Heart left ventricle (tissue), 13 donors: Measurements from ENCODE around the gene CTAGE15.
"Not testable (repeated sequence)": the region's sequence is repeated elsewhere in the genome, so short reads cannot be mapped to it uniquely, and the experiment has no call there.

ENCODE experiments used
- POLR2A ChIP-seq, 2 donors: fragments of 450-650 bp; IDR thresholded peaks; one replicate each; pipeline ENCODE4 v1.6.1; 2017; ENCODE audit warnings: antibody characterized with exemption in 2 of 2, mild to moderate bottlenecking in 2 of 2, moderate library complexity in 2 of 2
- TF ChIP-seq, protein P1 (sequence below), 12 donors: fragments of 200-600 bp; sonication (generic) in 4 of 12; IDR thresholded peaks; one replicate each; pipeline versions ENCODE4 v1.5.0 to v1.8.0; 2018 to 2022; ENCODE audit warnings: antibody characterized with exemption in 12 of 12, mild to moderate bottlenecking in 5 of 12
- donor health status: ischemic (EF 13 %, LVEDD 7.1; RV severe dilation, severe dysfunction).
- donor health status: DM: no; HTN: yes; CAD: no.
- donor health status: DM: no; HTN: no; CAD: no.
- donor health status: ischemic (EF 25% LVEDD 6.9; RV normal size, moderate dysfunction).
- donor health status: ischemic (EF 25% LVEDD 5.7; RV mildly dilated, moderate dysfunction).
- donor health status: ischemic (EF 35%, LVEDD 5.7; RV mildly dilated, moderate dysfunction).
- donor health status: nonischemic (EF 11% LVEDD 7.7; RV severe dilation, severe dysfunction).
- donor health status: DM: yes; HTN: yes; CAD: no.
- donor health status: PGD.
- donor health status: ischemic (EF 29% LVEDD 5.4; RV normal size, mild dysfunction).
- donor health status: nonischemic (EF 23%, LVEDD 6.1; RV moderate dilation, normal function).

DNA sequence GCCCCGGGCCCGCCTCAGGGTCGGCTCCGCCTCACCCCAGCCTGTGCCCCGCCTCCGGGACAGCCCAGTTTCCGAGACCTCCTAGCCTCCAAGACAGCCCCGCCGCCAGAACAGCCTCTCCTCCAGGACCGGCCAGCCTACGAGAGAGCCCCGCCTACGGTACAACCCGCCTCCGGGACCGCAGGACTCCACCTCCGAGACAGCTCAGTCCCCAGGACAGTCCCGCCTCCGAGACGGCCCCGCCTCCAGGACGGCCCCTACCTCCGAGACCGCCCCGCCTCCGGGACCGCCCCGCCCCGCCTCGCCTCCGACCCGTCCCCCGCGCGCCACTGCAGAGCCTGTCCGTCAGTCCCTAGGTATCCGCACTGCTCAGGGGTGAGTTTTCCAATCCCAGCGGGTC, 49.0 kb downstream of the CTAGE15 start, which contains the start of gene TCAF2:
- TF ChIP-seq, protein P1, sequence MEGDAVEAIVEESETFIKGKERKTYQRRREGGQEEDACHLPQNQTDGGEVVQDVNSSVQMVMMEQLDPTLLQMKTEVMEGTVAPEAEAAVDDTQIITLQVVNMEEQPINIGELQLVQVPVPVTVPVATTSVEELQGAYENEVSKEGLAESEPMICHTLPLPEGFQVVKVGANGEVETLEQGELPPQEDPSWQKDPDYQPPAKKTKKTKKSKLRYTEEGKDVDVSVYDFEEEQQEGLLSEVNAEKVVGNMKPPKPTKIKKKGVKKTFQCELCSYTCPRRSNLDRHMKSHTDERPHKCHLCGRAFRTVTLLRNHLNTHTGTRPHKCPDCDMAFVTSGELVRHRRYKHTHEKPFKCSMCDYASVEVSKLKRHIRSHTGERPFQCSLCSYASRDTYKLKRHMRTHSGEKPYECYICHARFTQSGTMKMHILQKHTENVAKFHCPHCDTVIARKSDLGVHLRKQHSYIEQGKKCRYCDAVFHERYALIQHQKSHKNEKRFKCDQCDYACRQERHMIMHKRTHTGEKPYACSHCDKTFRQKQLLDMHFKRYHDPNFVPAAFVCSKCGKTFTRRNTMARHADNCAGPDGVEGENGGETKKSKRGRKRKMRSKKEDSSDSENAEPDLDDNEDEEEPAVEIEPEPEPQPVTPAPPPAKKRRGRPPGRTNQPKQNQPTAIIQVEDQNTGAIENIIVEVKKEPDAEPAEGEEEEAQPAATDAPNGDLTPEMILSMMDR (IDR thresholded peaks at IDR 0.05), result not testable (repeated sequence)
- not testable (repeated sequence) for TF ChIP-seq POLR2A (IDR thresholded peaks at IDR 0.05)
